GM12878 (cell line): Measurements from ENCODE around the gene CKB. TPM values are rescaled to one million over a fixed set of nuclear protein-coding genes. Genes with fewer than 3 reads are reported as not detected.

Experiments
- ATAC-seq: fragments of 200-7000 bp; cut with Tn5 transposase; 3 replicates; pipeline ENCODE4 v1.9.1; 2020; ENCODE audit warnings: mild to moderate bottlenecking, moderate library complexity
- BruUV-seq: library from RNA; stranded (reverse); fragments of 400-500 nt; replicated peaks from 2 replicates; lab custom pipeline; 2021; lab: Mats Ljungman, UMichigan
- CTCF ChIA-PET: fragments of 300-600 bp; sonication (Branson Sonifier 250); formaldehyde crosslinking; extraction: SDS; loops from one replicate; lab custom pipeline; 2021; ENCODE audit warnings: inconsistent platforms; lab: Yijun Ruan, JAX
- POLR2A ChIA-PET: fragments of 350-600 bp; formaldehyde crosslinking; extraction: SDS; loops from one replicate; lab custom pipeline; 2021; ENCODE audit warnings: inconsistent platforms; lab: Charles Lee
- RAD21 ChIA-PET: fragments of 300-600 bp; sonication (Branson Sonifier 250); formaldehyde crosslinking; loops from one replicate; lab custom pipeline; 2023; ENCODE audit warnings: antibody characterized with exemption; ENCODE audit not compliant: unreplicated experiment; lab: Charles Lee
- SMC1A ChIA-PET: fragments of 300-600 bp; sonication (Branson Sonifier 250); formaldehyde crosslinking; loops from one replicate; lab custom pipeline; 2023; ENCODE audit not compliant: unreplicated experiment, uncharacterized antibody; lab: Charles Lee
- DNase-seq: peaks from one replicate; pipeline ENCODE4 v3.0.0-alpha.2; 2011; ENCODE audit warnings: low read depth, low spot score
- FAIRE-seq: peaks from 3 replicates; lab custom pipeline; 2011; peaks lifted over from hg19 to GRCh38; lab: Jason Lieb, UNC
- H2AFZ ChIP-seq: 2 replicates; pipeline ENCODE4 v1.6.0; 2011; ENCODE audit warnings: low read depth, low read length, control low read depth; ENCODE audit not compliant: control insufficient read depth
- H3K27ac ChIP-seq: 2 replicates; pipeline ENCODE4 v1.5.1; 2011; ENCODE audit warnings: control low read depth; ENCODE audit not compliant: control insufficient read depth, insufficient read depth
- H3K27me3 ChIP-seq, 2 experiments: replicated peaks in 1 of 2; 2 replicates each; pipeline versions ENCODE4 v1.6.0 to v1.6.1; 2011; ENCODE audit warnings: low read length in 1 of 2; ENCODE audit not compliant: control insufficient read depth in 2 of 2, insufficient read depth in 2 of 2
- H3K36me3 ChIP-seq, 2 experiments: 2 replicates each; pipeline ENCODE4 v1.5.1; 2011; ENCODE audit warnings: low read length in 1 of 2; ENCODE audit not compliant: control insufficient read depth in 2 of 2, insufficient read depth in 2 of 2
- H3K4me1 ChIP-seq: 2 replicates; pipeline ENCODE4 v1.6.1; 2011; ENCODE audit warnings: mild to moderate bottlenecking, low read length, moderate library complexity, mixed read lengths; ENCODE audit not compliant: control insufficient read depth, insufficient read depth
- H3K4me2 ChIP-seq: 2 replicates; pipeline ENCODE4 v1.6.0; 2011; ENCODE audit warnings: control low read depth; ENCODE audit not compliant: control insufficient read depth, insufficient read depth
- H3K4me3 ChIP-seq: fragments of 200-600 bp; sonication (generic); 2 replicates; pipeline ENCODE4 v1.5.1; 2016
- H3K79me2 ChIP-seq: 2 replicates; pipeline ENCODE4 v1.6.0; 2011; ENCODE audit warnings: low read length; ENCODE audit not compliant: control insufficient read depth, insufficient read depth
- H3K9ac ChIP-seq: 2 replicates; pipeline ENCODE4 v1.8.0; 2011; ENCODE audit warnings: low read length, control low read depth, mixed read lengths; ENCODE audit not compliant: control insufficient read depth, insufficient read depth
- H3K9me3 ChIP-seq: replicated peaks from 3 replicates; pipeline ENCODE4 v1.5.1; 2011; ENCODE audit warnings: mild to moderate bottlenecking, low read length; ENCODE audit not compliant: control insufficient read depth, insufficient read depth
- H4K20me1 ChIP-seq: 2 replicates; pipeline ENCODE4 v1.6.0; 2011; ENCODE audit not compliant: control insufficient read depth, insufficient read depth
- CHD4 ChIP-seq: fragments of 200-600 bp; sonication (generic); IDR thresholded peaks from 2 replicates; pipeline ENCODE4 v1.6.1; 2016; ENCODE audit warnings: mild to moderate bottlenecking
- ETV6 ChIP-seq, 2 experiments: fragments of 450-650 bp in 1 of 2; IDR thresholded peaks in 1 of 2; conservative IDR thresholded peaks in 1 of 2; 2 replicates each; pipeline ENCODE4 v1.6.1; 2014; ENCODE audit warnings: antibody characterized with exemption in 1 of 2, borderline replicate concordance in 1 of 2, low read depth in 1 of 2, mild to moderate bottlenecking in 1 of 2, moderate library complexity in 1 of 2
- HDAC2 ChIP-seq: fragments of 200-600 bp; sonication (generic); IDR thresholded peaks from 2 replicates; pipeline ENCODE4 v1.6.1; 2017
- MYB ChIP-seq: fragments of 150-350 bp; IDR thresholded peaks from 2 replicates; pipeline ENCODE4 v1.6.1; 2014; ENCODE audit warnings: mild to moderate bottlenecking, low read depth, low read length, borderline replicate concordance
- MYC ChIP-seq: IDR thresholded peaks from 2 replicates; pipeline ENCODE4 v1.6.1; 2011; ENCODE audit warnings: mild to moderate bottlenecking, low read length, moderate library complexity, inconsistent platforms; ENCODE audit not compliant: insufficient read depth, insufficient replicate concordance, insufficient read length, severe bottlenecking
- NFYB ChIP-seq: IDR thresholded peaks from 2 replicates; pipeline ENCODE4 v1.6.1; 2011; ENCODE audit warnings: low read depth, mild to moderate bottlenecking, low read length, improper control_type of control experiment, moderate library complexity; ENCODE audit not compliant: insufficient read depth
- NR2C2 ChIP-seq: IDR thresholded peaks from 2 replicates; pipeline ENCODE4 v1.6.1; 2011; ENCODE audit warnings: borderline replicate concordance, low read depth; ENCODE audit not compliant: control insufficient read depth, insufficient read length
- RELA ChIP-seq: fragments of 450-650 bp; IDR thresholded peaks from 2 replicates; pipeline ENCODE4 v1.8.0; 2014; ENCODE audit warnings: borderline replicate concordance; ENCODE audit not compliant: partially characterized antibody
- RFX5 ChIP-seq: IDR thresholded peaks from 2 replicates; pipeline ENCODE4 v1.6.1; 2011; ENCODE audit warnings: low read depth, low read length, improper control_type of control experiment
- SMAD1 ChIP-seq: fragments of 450-650 bp; IDR thresholded peaks from 2 replicates; pipeline ENCODE4 v1.6.1; 2018; ENCODE audit warnings: mild to moderate bottlenecking, low read depth; ENCODE audit not compliant: partially characterized antibody
- STAT3 ChIP-seq: IDR thresholded peaks from 2 replicates; pipeline ENCODE4 v1.6.1; 2011; ENCODE audit warnings: low read depth, low read length, improper control_type of control experiment
- SUZ12 ChIP-seq: fragments of 200-600 bp; sonication (generic); IDR thresholded peaks from one replicate; pipeline ENCODE4 v1.6.1; 2018; ENCODE audit warnings: antibody characterized with exemption, mild to moderate bottlenecking; ENCODE audit not compliant: unreplicated experiment
- ZBED1 ChIP-seq: IDR thresholded peaks from 2 replicates; pipeline ENCODE4 v1.6.1; 2016; ENCODE audit warnings: borderline replicate concordance
- ZNF217 ChIP-seq: fragments of 450-650 bp; IDR thresholded peaks from 2 replicates; pipeline ENCODE4 v1.6.1; 2017; ENCODE audit warnings: antibody characterized with exemption, mild to moderate bottlenecking
- ZNF24 ChIP-seq: fragments of 450-650 bp; IDR thresholded peaks from 2 replicates; pipeline ENCODE4 v1.6.1; 2017; ENCODE audit warnings: antibody characterized with exemption, mild to moderate bottlenecking
- WGBS: methylation state at CpG from one replicate; pipeline ENCODE4 v1.1.6; 2016; ENCODE audit warnings: low lambda C conversion rate; ENCODE audit not compliant: insufficient replicate concordance, insufficient coverage; ENCODE audit errors: missing lambda C conversion rate; 5-methylcytosine and 5-hydroxymethylcytosine counted together
- in situ Hi-C: fragments of 300-500 bp; cut with MboI; formaldehyde crosslinking; loops from 9 replicates; pipeline ENCODE4 v1.14.3; 2018; ENCODE audit warnings: mixed read lengths
- intact Hi-C: fragments of 100-400 bp; cut with micrococcal nuclease; formaldehyde crosslinking; loops from one replicate; pipeline ENCODE4 v1.14.2; 2022; ENCODE audit not compliant: unreplicated experiment
- polyA plus RNA-seq, 11 experiments: library from polyadenylated mRNA; depleted of rRNA in 4 of 11; unstranded in 6 of 11; stranded (reverse) in 5 of 11; fragments of >200 nt; fragmentation: Nextera tagmentation in 4 of 11; fragmentation: Illumina TruSeq in 1 of 11; extraction: Ambion mirVana in 4 of 11; extraction: Trizol in 1 of 11; gene quantifications; 1 replicate in 1 of 11; 2 replicates in 10 of 11; pipeline versions ENCODE4 v1.2.1 to v1.2.3, GENCODE V29; 2011 to 2016; ENCODE audit warnings: inconsistent platforms in 2 of 11, missing spikeins in 2 of 11, low read depth in 1 of 11
- total RNA-seq, 4 experiments: library from RNA; depleted of rRNA in 3 of 4; stranded (reverse); fragments of >200 nt in 3 of 4; fragmentation: Illumina TruSeq in 1 of 4; extraction: Trizol in 1 of 4; gene quantifications; 2 replicates each; pipeline versions ENCODE4 v1.2.1 to v1.2.3, GENCODE V29; 2013 to 2021
- TF ChIP-seq, protein P1 (sequence below): IDR thresholded peaks from 2 replicates; pipeline ENCODE4 v1.6.1; 2011; ENCODE audit warnings: borderline replicate concordance, low read depth, mild to moderate bottlenecking, moderate library complexity, mixed read lengths, low read length; ENCODE audit not compliant: insufficient read depth; ENCODE audit errors: extremely low read length
- TF ChIP-seq, protein P2 (sequence below): IDR thresholded peaks from 2 replicates; pipeline ENCODE4 v1.6.1; 2011; ENCODE audit warnings: low read depth, mild to moderate bottlenecking, low read length, moderate library complexity, borderline replicate concordance; ENCODE audit errors: extremely low read depth

CKB gene
- total and polyA plus RNA-seq, 10 of the 15 experiments (the other 5 are each of a cell fraction or from before 2014, with no cell fraction given) = 0.40 to 6.1 (median 2.3) TPM

GRCh38 chr14:103491691-103492090 is 30.9 kb downstream of the CKB start:
- H3K36me3 ChIP-seq = peaks cover 9 to 39% of the 10 kb centered on the region in 2 experiments
- no peak overlapping the region for H2AFZ ChIP-seq
- ChIA-PET SMC1A (no interaction called here), CTCF (no interaction called here), POLR2A (no interaction called here), RAD21 (no interaction called here)
- no peaks in the 10 kb centered on the region for H3K4me1 ChIP-seq
- no TSS peak for BruUV-seq
- no peak for ATAC-seq
- H3K27me3 ChIP-seq = no peaks in the 10 kb centered on the region
- WGBS = 100% methylated on average over 10 of the region's 10 CpGs
- TF ChIP-seq, protein P1, sequence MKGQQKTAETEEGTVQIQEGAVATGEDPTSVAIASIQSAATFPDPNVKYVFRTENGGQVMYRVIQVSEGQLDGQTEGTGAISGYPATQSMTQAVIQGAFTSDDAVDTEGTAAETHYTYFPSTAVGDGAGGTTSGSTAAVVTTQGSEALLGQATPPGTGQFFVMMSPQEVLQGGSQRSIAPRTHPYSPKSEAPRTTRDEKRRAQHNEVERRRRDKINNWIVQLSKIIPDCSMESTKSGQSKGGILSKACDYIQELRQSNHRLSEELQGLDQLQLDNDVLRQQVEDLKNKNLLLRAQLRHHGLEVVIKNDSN = no peak
- TF ChIP-seq NR2C2 (no peak), MYB (no peak), HDAC2 (no peak), RFX5 (no peak), ZNF24 (no peak), NFYB (no peak)
- H4K20me1 ChIP-seq = no peaks in the 10 kb centered on the region
- no peaks in the 10 kb centered on the region for H3K79me2 ChIP-seq
- H3K4me3 ChIP-seq = no peak overlapping the region
- no peak overlapping the region for H3K9ac ChIP-seq
- no peak for FAIRE-seq
- H3K9me3 ChIP-seq = no peaks in the 10 kb centered on the region
- no peak for DNase-seq
- in situ Hi-C loops = no loop called here
- H3K27ac ChIP-seq = no peak overlapping the region
- no peak overlapping the region for H3K4me2 ChIP-seq
- intact Hi-C loops = no loop called here

GRCh38 chr14:103489621-103490020 is 33.0 kb downstream of the CKB start:
- RAD21 ChIA-PET = no interaction called here
- Histone ChIP-seq H3K36me3 (peaks cover 4 to 23% of the 10 kb centered on the region in 2 experiments), H3K27ac (no peak overlapping the region), H4K20me1 (no peaks in the 10 kb centered on the region), H3K4me2 (no peak overlapping the region), H3K4me1 (no peaks in the 10 kb centered on the region), H3K9me3 (no peaks in the 10 kb centered on the region), H2AFZ (no peak overlapping the region), H3K9ac (no peak overlapping the region)
- POLR2A ChIA-PET = no interaction called here
- ATAC-seq (no peak), DNase-seq (no peak)
- CTCF ChIA-PET = interaction anchor here (0.6 to 2.3 kb wide), 3 partner anchors 10 to 301 kb away, joined by 3 to 7 read pairs (median 4); no protein-coding TSS in a partner anchor
- intact Hi-C loops = no loop called here
- in situ Hi-C loops = no loop called here
- WGBS = 97% methylated on average over 2 of the region's 2 CpGs
- BruUV-seq = no TSS peak
- TF ChIP-seq ZBED1 (no peak), CHD4 (no peak), RELA (no peak), SUZ12 (no peak), ZNF217 (no peak), STAT3 (no peak), SMAD1 (no peak), ETV6 (conservative IDR thresholded peaks at IDR 0.05 in 1 of 2, IDR thresholded peaks at IDR 0.05 in 1 of 2; ENCODE audit: borderline replicate concordance in 1 of 2, low read depth in 1 of 2) (no peak), MYC (no peak)
- TF ChIP-seq, protein P2, sequence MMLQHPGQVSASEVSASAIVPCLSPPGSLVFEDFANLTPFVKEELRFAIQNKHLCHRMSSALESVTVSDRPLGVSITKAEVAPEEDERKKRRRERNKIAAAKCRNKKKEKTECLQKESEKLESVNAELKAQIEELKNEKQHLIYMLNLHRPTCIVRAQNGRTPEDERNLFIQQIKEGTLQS = no peak
- TF ChIP-seq, all 136 proteins: peak for 0
- Histone ChIP-seq H3K27me3 (no peaks in the 10 kb centered on the region), H3K79me2 (no peaks in the 10 kb centered on the region), H3K4me3 (no peak overlapping the region)
- no peak for FAIRE-seq
- SMC1A ChIA-PET = no interaction called here
